Tibial artery (tissue), 4 donors: Measurements from ENCODE around the gene POLR3B.

ENCODE experiments used
- DNase-seq, 2 donors: peaks; one replicate each; pipeline ENCODE4 v3.0.0-alpha.2; 2019
- H3K27ac ChIP-seq, 2 donors: fragments of 200-600 bp; sonication (generic) in 1 of 2; 1 replicate in 1 of 2; 2 replicates in 1 of 2; pipeline ENCODE4 v1.5.1; 2018 to 2019; ENCODE audit warnings: mild to moderate bottlenecking in 1 of 2
- H3K27me3 ChIP-seq, 2 donors: fragments of 200-600 bp; sonication (generic) in 1 of 2; one replicate each; pipeline versions ENCODE4 v1.5.1 to v1.6.0; 2016 to 2019
- H3K36me3 ChIP-seq, 3 donors: fragments of 200-600 bp; sonication (generic) in 2 of 3; one replicate each; pipeline ENCODE4 v1.5.1; 2016 to 2019; ENCODE audit warnings: mild to moderate bottlenecking in 2 of 3
- H3K4me1 ChIP-seq, 4 donors: fragments of 200-600 bp; sonication (generic) in 2 of 4; 1 replicate in 3 of 4; 2 replicates in 1 of 4; pipeline ENCODE4 v1.5.1; 2016 to 2019
- H3K4me3 ChIP-seq, 2 donors: fragments of 200-600 bp; sonication (generic) in 1 of 2; 1 replicate in 1 of 2; 2 replicates in 1 of 2; pipeline ENCODE4 v1.5.1; 2018 to 2019; ENCODE audit warnings: mild to moderate bottlenecking in 2 of 2
- H3K9me3 ChIP-seq, 3 donors: fragments of 200-600 bp; sonication (generic) in 1 of 3; one replicate each; pipeline ENCODE4 v1.5.1; 2016 to 2019
- intact Hi-C: fragments of 100-400 bp; cut with DNase I; formaldehyde crosslinking; loops from one replicate; pipeline ENCODE4 v1.15.0; 2023; ENCODE audit warnings: low total_unique reads
- TF ChIP-seq, protein P1 (sequence below), 2 experiments: fragments of 200-600 bp in 1 of 2; fragments of 450-650 bp in 1 of 2; IDR thresholded peaks; one replicate each; pipeline ENCODE4 v1.5.1; 2017 to 2019; ENCODE audit warnings: antibody characterized with exemption in 2 of 2, mild to moderate bottlenecking in 1 of 2, moderate library complexity in 1 of 2

Gene POLR3B

DNA sequence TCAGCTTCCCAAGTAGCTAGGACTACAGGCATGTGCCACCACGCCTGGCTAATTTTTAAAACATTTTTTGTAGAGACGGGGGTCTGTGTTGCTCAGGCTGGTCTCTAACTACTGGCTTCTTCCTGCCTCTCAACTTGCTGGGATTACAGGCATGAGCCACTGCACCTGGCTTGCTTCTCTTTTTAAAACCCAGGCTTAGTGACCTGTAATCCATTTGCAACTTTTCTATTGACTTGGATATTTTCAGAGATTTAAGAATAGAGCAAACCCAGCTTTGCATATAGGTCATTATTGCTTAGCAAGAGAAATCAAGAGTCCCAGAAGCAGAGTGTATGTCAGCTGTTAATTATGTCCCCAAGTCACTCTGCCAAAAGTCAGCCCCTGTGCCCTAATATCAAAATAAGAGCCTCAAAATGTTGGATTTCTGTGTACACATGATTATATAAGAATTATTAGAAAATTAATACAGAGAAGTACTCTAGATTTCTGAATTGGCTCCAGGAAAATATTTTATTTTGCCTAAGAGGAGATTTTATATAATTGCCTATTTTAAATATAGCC lies 30.2 kb upstream of the POLR3B start:
- H3K36me3 ChIP-seq: peaks cover 36 to 85% (median 48%) of the 10 kb centered on the region in 3 donors
- intact Hi-C loops: no loop called here

DNA sequence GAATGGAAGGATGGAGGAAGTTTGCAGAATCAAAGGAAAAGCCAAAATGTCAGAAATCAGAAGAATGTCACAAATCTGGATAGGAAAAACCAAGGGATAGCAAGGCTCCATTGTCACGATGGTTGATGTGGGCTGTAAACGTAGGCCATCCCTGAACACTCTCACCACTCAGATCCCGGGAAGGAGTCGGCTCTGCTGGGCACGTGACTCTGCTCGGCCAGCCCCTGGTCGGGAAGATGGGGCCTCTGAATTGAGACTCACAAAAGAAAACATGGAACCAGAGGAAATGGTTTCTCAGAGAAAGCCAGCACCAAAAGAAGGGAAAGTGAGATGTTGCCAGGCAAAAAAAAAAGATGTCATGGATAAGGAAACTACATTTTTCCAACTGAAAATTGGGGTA lies 28.8 kb upstream of the POLR3B start:
- H3K27ac ChIP-seq: peak overlapping the region in 1 of 2 donors; percentile 9
- intact Hi-C loops: no loop called here
- peaks cover 0 to 9% (median 7%) of the 10 kb centered on the region in 4 donors for H3K4me1 ChIP-seq
- H3K36me3 ChIP-seq: peaks cover 30 to 77% (median 46%) of the 10 kb centered on the region in 3 donors
- TF ChIP-seq, protein P1, sequence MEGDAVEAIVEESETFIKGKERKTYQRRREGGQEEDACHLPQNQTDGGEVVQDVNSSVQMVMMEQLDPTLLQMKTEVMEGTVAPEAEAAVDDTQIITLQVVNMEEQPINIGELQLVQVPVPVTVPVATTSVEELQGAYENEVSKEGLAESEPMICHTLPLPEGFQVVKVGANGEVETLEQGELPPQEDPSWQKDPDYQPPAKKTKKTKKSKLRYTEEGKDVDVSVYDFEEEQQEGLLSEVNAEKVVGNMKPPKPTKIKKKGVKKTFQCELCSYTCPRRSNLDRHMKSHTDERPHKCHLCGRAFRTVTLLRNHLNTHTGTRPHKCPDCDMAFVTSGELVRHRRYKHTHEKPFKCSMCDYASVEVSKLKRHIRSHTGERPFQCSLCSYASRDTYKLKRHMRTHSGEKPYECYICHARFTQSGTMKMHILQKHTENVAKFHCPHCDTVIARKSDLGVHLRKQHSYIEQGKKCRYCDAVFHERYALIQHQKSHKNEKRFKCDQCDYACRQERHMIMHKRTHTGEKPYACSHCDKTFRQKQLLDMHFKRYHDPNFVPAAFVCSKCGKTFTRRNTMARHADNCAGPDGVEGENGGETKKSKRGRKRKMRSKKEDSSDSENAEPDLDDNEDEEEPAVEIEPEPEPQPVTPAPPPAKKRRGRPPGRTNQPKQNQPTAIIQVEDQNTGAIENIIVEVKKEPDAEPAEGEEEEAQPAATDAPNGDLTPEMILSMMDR (IDR thresholded peaks at IDR 0.05): no peak
- DNase-seq: no peak
- no peaks in the 10 kb centered on the region for H3K27me3 ChIP-seq
- no peak overlapping the region for H3K4me3 ChIP-seq
- H3K9me3 ChIP-seq: no peaks in the 10 kb centered on the region

More for the DNA sequence above, 30.2 kb upstream of the POLR3B start:
- Histone ChIP-seq H3K4me1 (peaks cover 0 to 9% (median 7%) of the 10 kb centered on the region in 4 donors), H3K27ac (no peak overlapping the region), H3K27me3 (no peaks in the 10 kb centered on the region), H3K9me3 (no peaks in the 10 kb centered on the region), H3K4me3 (no peak overlapping the region)
- no peak for DNase-seq
- TF ChIP-seq, protein P1 (IDR thresholded peaks at IDR 0.05): no peak

DNA sequence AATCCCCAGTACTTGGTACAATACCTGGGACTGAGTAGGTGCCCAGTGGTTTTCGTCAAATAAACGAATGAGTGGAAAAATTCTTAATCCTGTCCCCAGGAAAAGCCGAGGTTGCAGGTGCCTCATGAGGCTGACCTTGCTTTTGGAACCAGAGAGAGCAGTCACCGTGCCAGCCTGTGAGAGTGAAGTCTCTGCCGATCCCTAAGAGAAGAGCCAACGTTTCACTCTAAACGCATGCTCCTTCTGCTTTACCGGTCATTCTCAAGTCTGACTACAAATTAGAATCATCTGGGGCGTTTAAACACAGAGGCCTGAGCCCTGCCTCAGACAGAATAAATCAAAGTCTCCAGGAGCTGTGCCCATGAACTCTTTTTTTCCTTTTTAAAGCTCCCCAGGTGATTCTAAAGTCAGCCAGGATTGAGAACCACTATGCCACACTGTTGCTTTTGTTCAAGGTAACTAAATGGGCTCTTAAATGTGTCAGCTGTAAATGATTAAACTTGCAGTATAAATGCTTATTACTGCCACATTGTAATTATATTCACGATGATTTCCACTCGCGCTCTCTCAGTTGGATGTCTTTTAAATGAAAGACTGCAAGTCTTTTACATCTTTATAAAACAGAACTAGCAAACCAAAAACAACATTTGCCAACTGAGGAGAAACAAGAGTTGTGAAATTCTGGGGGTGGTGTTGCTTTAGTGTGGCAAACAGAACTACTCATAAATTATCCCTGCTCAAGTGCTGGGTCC lies 28.1 kb upstream of the POLR3B start:
- Histone ChIP-seq H3K4me1 (peaks cover 0 to 9% (median 7%) of the 10 kb centered on the region in 4 donors), H3K27ac (peak overlapping the region in 1 of 2 donors; percentile 34), H3K4me3 (no peak overlapping the region), H3K36me3 (peaks cover 24 to 72% (median 39%) of the 10 kb centered on the region in 3 donors), H3K9me3 (no peaks in the 10 kb centered on the region), H3K27me3 (no peaks in the 10 kb centered on the region)
- TF ChIP-seq, protein P1 (IDR thresholded peaks at IDR 0.05): no peak
- intact Hi-C loops: no loop called here
- DNase-seq: no peak

DNA sequence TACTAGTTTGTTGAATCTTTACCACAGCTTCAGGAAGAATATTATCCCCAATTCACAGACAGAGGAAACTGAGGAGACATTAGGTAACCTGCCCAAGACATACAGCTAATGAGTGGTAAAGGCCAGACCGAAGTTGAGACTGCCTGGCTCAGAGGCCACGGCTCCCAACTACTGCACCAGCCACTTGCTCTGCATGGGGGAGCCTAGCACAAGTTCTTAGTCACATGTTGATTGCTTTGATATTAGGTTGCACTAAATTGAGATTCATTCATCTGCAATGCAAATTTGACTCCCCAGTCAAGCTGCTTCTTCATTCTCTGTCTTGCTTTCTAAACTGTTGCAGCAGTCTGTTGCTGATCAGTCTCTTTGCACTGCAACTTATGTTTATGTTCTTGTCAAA lies 25.9 kb upstream of the POLR3B start:
- intact Hi-C loops: no loop called here
- TF ChIP-seq, protein P1 (IDR thresholded peaks at IDR 0.05): no peak
- Histone ChIP-seq H3K9me3 (no peaks in the 10 kb centered on the region), H3K27me3 (no peaks in the 10 kb centered on the region), H3K4me1 (peaks cover 0 to 9% (median 7%) of the 10 kb centered on the region in 4 donors), H3K36me3 (peaks cover 19 to 70% (median 28%) of the 10 kb centered on the region in 3 donors), H3K27ac (no peak overlapping the region), H3K4me3 (no peak overlapping the region)
- DNase-seq: no peak

DNA sequence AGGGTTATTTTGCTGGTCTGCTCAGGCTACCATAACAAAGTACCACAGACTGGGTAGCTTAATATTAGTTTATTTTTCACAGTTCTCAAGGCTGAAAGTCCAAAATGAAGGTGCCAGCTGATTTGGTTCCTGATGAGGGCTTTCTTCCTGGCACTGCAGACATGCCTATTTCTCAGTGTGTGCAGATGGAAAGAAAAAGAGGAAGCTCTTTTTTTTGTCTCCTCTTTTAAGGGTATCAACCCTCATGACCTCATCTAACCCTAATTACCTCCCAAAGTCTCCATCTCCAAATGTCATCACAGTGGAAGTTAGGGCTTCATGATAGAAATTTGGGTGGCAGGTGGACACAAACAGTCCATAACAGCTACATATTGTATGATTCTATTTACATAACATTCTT lies 25.0 kb upstream of the POLR3B start:
- peaks cover 0 to 9% (median 7%) of the 10 kb centered on the region in 4 donors for H3K4me1 ChIP-seq
- no peak for DNase-seq
- no peak overlapping the region for H3K27ac ChIP-seq
- no peaks in the 10 kb centered on the region for H3K9me3 ChIP-seq
- peaks cover 19 to 73% (median 31%) of the 10 kb centered on the region in 3 donors for H3K36me3 ChIP-seq
- H3K27me3 ChIP-seq: no peaks in the 10 kb centered on the region
- intact Hi-C loops: no loop called here
- H3K4me3 ChIP-seq: no peak overlapping the region
- TF ChIP-seq, protein P1 (IDR thresholded peaks at IDR 0.05): no peak
